Neural cell (in vitro differentiated cells): Measurements from ENCODE around the gene LRSAM1. TPM values are rescaled to one million over a fixed set of nuclear protein-coding genes. Genes with fewer than 3 reads are reported as not detected.

ENCODE experiments used
- H2AFZ ChIP-seq: fragments of 200-600, 300-800 bp; sonication (generic), shearing (Covaris generic); 2 replicates; pipeline ENCODE4 v1.6.0; 2014; ENCODE audit warnings: low read depth, mild to moderate bottlenecking, antibody characterized with exemption, low read length, moderate library complexity
- H3F3A ChIP-seq: fragments of 200-600 bp; shearing (Covaris generic); 2 replicates; pipeline ENCODE4 v1.6.1; 2016; ENCODE audit warnings: mild to moderate bottlenecking, moderate library complexity, mixed read lengths, antibody characterized with exemption, low read length; ENCODE audit not compliant: insufficient read depth, poor library complexity, severe bottlenecking
- H3K27ac ChIP-seq: fragments of 200-600, 300-800 bp; sonication (generic), shearing (Covaris generic); 2 replicates; pipeline ENCODE4 v1.5.1; 2014; ENCODE audit warnings: mild to moderate bottlenecking, low read length, moderate library complexity
- H3K27me3 ChIP-seq: fragments of 300-800, 200-600 bp; sonication (generic), shearing (Covaris generic); 2 replicates; pipeline ENCODE4 v1.6.0; 2014; ENCODE audit warnings: mild to moderate bottlenecking, low read depth, low read length, moderate library complexity; ENCODE audit not compliant: insufficient read depth
- H3K36me3 ChIP-seq: fragments of 300-800, 200-600 bp; sonication (generic), shearing (Covaris generic); 2 replicates; pipeline ENCODE4 v1.5.1; 2014; ENCODE audit warnings: mild to moderate bottlenecking, antibody characterized with exemption, low read length, moderate library complexity; ENCODE audit not compliant: insufficient read depth
- H3K4me2 ChIP-seq: fragments of 300-800, 200-600 bp; sonication (generic), shearing (Covaris generic); 2 replicates; pipeline ENCODE4 v1.6.0; 2014; ENCODE audit warnings: mild to moderate bottlenecking, low read length
- H3K4me3 ChIP-seq: fragments of 300-800, 200-600 bp; sonication (generic), shearing (Covaris generic); 2 replicates; pipeline ENCODE4 v1.5.1; 2014; ENCODE audit warnings: mild to moderate bottlenecking, low read length, moderate library complexity
- H3K79me2 ChIP-seq: fragments of 200-600 bp; shearing (Covaris generic); replicated peaks from 2 replicates; pipeline ENCODE4 v1.6.0; 2014; ENCODE audit warnings: mild to moderate bottlenecking, low read length, moderate library complexity; ENCODE audit not compliant: insufficient read depth
- H3K9ac ChIP-seq: fragments of 300-800, 200-600 bp; sonication (generic), shearing (Covaris generic); 2 replicates; pipeline ENCODE4 v1.6.1; 2016; ENCODE audit warnings: mild to moderate bottlenecking, low read length, mixed read lengths
- H3K9me2 ChIP-seq: fragments of 200-600 bp; shearing (Covaris generic); 2 replicates; pipeline ENCODE4 v1.6.1; 2016; ENCODE audit warnings: mild to moderate bottlenecking, low read length, mixed read lengths; ENCODE audit not compliant: insufficient read depth
- H3K9me3 ChIP-seq: fragments of 200-600, 300-800 bp; sonication (generic), shearing (Covaris generic); 2 replicates; pipeline ENCODE4 v1.6.1; 2016; ENCODE audit warnings: mild to moderate bottlenecking, mixed run types, low read length, moderate library complexity, mixed read lengths
- H4K20me1 ChIP-seq: fragments of 200-600 bp; shearing (Covaris generic); 2 replicates; pipeline ENCODE4 v1.6.1; 2016; ENCODE audit warnings: mild to moderate bottlenecking, mixed run types; ENCODE audit not compliant: insufficient read depth
- CTCF ChIP-seq: fragments of 450-650 bp; IDR thresholded peaks from 2 replicates; pipeline ENCODE4 v1.5.1; 2014; ENCODE audit warnings: antibody characterized with exemption, mild to moderate bottlenecking, moderate library complexity; ENCODE audit not compliant: poor library complexity, severe bottlenecking
- EP300 ChIP-seq: fragments of 450-650 bp; conservative IDR thresholded peaks from 2 replicates; pipeline ENCODE4 v1.6.1; 2014; ENCODE audit warnings: antibody characterized with exemption, mild to moderate bottlenecking, moderate library complexity; ENCODE audit not compliant: poor library complexity, severe bottlenecking
- EZH2 ChIP-seq: fragments of 200-600, 300-800 bp; shearing (Covaris generic), sonication (generic); IDR thresholded peaks from 2 replicates; pipeline ENCODE4 v1.6.1; 2014; ENCODE audit warnings: antibody characterized with exemption, low read length, borderline replicate concordance, mild to moderate bottlenecking; ENCODE audit not compliant: insufficient read depth, poor library complexity, severe bottlenecking
- MXI1 ChIP-seq: fragments of 450-650 bp; conservative IDR thresholded peaks from 2 replicates; pipeline ENCODE4 v1.6.1; 2014; ENCODE audit warnings: antibody characterized with exemption, mild to moderate bottlenecking; ENCODE audit not compliant: poor library complexity, severe bottlenecking
- POLR2AphosphoS5 ChIP-seq: IDR thresholded peaks from 2 replicates; pipeline ENCODE4 v1.6.1; 2012
- RAD21 ChIP-seq: fragments of 450-650 bp; conservative IDR thresholded peaks from 2 replicates; pipeline ENCODE4 v1.6.1; 2014; ENCODE audit warnings: antibody characterized with exemption, mild to moderate bottlenecking, moderate library complexity
- REST ChIP-seq: IDR thresholded peaks from 2 replicates; pipeline ENCODE4 v1.6.1; 2012; ENCODE audit warnings: borderline replicate concordance
- SMC3 ChIP-seq: fragments of 450-650 bp; conservative IDR thresholded peaks from 2 replicates; pipeline ENCODE4 v1.6.1; 2014; ENCODE audit warnings: antibody characterized with exemption, mild to moderate bottlenecking, moderate library complexity; ENCODE audit not compliant: poor library complexity
- TAF1 ChIP-seq: IDR thresholded peaks from 2 replicates; pipeline ENCODE4 v1.6.1; 2012; ENCODE audit warnings: low read depth
- polyA plus RNA-seq: library from polyadenylated mRNA; depleted of rRNA; stranded (reverse); fragments of >200 nt; gene quantifications from 2 replicates; pipeline ENCODE4 v1.2.3, GENCODE V29; 2014

LRSAM1 gene
- polyA plus RNA-seq, 1 donor from 2014 or later, result 21.6 TPM

- Histone ChIP-seq H3K9me2 (no peaks in the 10 kb centered on the region), H3K36me3 (no peaks in the 10 kb centered on the region), H3K9ac (no peak overlapping the region), H3K79me2 (no peaks in the 10 kb centered on the region), H3K4me2 (no peak overlapping the region), H3K27ac (no peak overlapping the region), H2AFZ (no peak overlapping the region), H3K9me3 (no peaks in the 10 kb centered on the region), H4K20me1 (no peaks in the 10 kb centered on the region), H3K27me3 (no peaks in the 10 kb centered on the region), H3F3A (no peaks in the 10 kb centered on the region), H3K4me3 (no peak overlapping the region)
- TF ChIP-seq RAD21 (no peak), EZH2 (no peak), POLR2AphosphoS5 (no peak), TAF1 (no peak), SMC3 (no peak), MXI1 (no peak), CTCF (no peak), EP300 (no peak), REST (no peak)
Measured at GRCh38 chr9:127411122-127411521, 40.2 kb upstream of the LRSAM1 start.

- TF ChIP-seq SMC3 (no peak), EP300 (no peak), POLR2AphosphoS5 (no peak), RAD21 (no peak), CTCF (no peak), MXI1 (no peak), REST (no peak), TAF1 (no peak), EZH2 (no peak)
- no peak overlapping the region for H3K9ac ChIP-seq
- no peaks in the 10 kb centered on the region for H4K20me1 ChIP-seq
- H3K4me3 ChIP-seq, result no peak overlapping the region
- no peaks in the 10 kb centered on the region for H3K9me2 ChIP-seq
- no peak overlapping the region for H3K4me2 ChIP-seq
- H3K27ac ChIP-seq, result no peak overlapping the region
- no peaks in the 10 kb centered on the region for H3K27me3 ChIP-seq
- H3K9me3 ChIP-seq, result no peaks in the 10 kb centered on the region
- H3F3A ChIP-seq, result no peaks in the 10 kb centered on the region
- no peaks in the 10 kb centered on the region for H3K79me2 ChIP-seq
- H3K36me3 ChIP-seq, result no peaks in the 10 kb centered on the region
- H2AFZ ChIP-seq, result no peak overlapping the region
Measured at GRCh38 chr9:127415141-127415540, 36.2 kb upstream of the LRSAM1 start.
